ENCODE data around the gene TMEM266.
A peak's percentile ranks its signal among the peaks of the same experiment; 100 is the strongest.
"Not testable (repeated sequence)": the region's sequence is repeated elsewhere in the genome, so short reads cannot be mapped to it uniquely, and the experiment has no call there.

Gene TMEM266, protein sequence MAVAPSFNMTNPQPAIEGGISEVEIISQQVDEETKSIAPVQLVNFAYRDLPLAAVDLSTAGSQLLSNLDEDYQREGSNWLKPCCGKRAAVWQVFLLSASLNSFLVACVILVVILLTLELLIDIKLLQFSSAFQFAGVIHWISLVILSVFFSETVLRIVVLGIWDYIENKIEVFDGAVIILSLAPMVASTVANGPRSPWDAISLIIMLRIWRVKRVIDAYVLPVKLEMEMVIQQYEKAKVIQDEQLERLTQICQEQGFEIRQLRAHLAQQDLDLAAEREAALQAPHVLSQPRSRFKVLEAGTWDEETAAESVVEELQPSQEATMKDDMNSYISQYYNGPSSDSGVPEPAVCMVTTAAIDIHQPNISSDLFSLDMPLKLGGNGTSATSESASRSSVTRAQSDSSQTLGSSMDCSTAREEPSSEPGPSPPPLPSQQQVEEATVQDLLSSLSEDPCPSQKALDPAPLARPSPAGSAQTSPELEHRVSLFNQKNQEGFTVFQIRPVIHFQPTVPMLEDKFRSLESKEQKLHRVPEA

DNA sequence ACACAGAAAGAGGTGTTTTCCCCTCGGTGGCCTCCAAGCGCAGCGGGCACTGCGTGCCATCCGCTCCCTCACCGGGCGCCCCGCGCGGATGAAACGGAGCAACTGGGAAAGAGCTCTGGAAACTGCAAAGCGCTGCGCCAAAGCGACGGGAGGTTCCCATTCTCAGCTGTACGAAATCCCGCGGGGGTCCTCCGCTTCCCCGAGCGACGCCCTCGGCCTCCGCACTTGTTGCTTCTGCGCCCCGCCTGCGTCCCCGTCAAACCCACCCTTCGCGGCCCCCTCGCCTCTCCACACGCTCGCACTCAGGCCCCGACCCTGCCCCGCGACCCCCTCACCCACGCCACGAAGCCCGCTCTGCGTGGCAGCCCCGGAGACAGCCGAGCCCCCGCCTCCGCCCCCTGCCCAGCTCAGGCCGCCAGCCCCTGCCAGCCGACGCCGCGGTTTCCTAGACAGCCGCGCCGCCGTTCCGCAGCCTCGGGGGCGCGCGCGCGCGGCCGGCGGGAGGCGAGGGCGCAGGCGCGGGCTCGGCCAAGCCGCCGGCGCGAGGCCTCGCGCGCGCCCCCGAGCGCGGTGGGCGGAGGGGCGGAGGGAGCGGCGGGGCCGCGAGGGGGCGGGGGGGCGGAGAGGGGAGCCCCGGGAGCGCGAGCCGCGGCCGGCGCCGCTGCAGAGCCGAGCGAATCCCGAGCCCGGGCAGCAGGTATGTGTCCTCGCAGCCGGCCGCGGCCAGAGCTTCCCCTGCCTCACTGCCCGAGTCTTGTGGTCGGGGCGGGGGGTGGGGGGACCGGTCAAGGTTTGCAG is at the start of gene TMEM266:
Gene TMEM266, plus strand, starts transcription at position 666 of the 798 bp plus-strand sequence. CDS start 74,279 bp downstream, outside the sequence.
- DNase-seq (ENCODE audit: low read depth, low spot score) = peak; percentile 65

DNA sequence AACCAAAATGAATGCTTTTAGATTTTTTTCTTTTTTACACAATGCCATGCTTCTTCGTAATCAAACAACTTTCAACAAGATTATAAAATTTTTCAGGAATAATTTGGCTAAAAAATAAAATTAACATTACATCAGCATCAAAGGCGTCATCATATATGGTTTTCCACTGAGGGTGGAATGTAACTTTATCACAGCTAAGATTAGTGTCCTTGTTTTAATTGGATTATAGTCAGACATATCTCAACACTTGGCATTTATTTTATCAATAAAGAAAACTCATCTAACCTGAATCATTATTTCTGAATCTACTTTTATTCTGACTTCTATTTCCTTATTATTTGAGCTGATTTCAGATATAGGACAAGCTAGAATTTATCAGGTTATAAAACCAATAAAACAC is 49.2 kb upstream of the TMEM266 start:
- DNase-seq (ENCODE audit: low read depth, low spot score) = no peak

DNA sequence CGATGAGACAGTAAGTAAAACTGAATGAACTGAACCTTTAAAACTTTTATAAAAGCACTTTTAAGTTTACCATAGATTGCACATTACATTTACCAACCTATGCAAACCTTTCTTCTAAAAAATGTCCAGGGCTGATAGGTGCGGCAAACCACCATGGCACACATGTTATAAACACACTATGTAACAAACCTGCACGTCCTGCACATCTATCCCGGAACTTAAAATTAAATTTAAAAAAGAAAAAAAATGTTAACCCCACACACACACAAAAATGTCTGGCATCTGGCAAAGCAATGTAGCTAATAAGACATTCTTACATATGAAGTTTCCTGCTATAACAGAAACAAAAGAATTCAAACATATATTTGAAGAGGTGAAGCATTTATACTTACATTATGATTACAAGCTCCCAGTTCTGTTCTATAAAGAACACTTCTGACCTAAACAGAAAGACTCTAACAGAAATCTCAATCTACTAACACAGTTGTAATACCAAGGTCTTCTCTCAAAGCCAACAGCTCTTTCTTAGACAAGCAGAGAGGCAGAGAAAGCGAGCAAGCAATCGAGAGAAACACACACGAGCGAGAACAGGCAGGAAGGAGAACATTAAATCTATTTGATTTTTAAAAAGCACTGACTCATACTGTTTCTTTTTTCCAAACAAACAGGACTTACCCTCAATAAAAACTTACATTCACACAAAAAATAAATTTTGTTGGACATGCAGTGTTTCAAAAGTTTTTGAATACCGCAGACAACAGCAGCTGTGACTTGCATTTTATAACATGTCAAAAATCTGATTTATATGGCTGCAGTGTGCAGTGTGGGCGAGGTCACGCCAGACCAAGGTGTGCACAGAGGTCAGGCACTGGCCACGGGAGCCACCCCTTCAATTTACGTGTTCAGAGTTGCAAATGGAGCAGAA is 47.9 kb upstream of the TMEM266 start, which contains the start of gene NRG4:
Gene NRG4, minus strand, starts transcription at position 798 of the 925 bp plus-strand sequence. CDS start 1,194 bp downstream, outside the sequence.
- no peak for DNase-seq (ENCODE audit: low read depth, low spot score)

DNA sequence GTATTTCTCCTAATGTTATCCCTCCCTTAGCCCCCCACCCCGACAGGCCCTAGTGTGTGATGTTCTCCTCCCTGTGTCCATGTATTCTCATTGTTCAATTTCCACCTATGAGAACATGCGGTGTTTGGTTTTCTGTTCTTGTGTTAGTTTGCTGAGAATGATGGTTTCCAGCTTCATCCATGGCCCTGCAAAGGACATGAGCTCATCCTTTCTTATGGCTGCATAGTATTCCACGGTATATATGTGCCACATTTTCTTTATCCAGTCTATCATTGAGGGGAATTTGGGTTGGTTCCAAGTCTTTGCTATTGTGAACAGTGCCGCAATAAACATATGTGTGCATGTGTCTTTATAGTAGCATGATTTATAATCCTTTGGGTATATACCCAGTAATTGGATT is 46.3 kb upstream of the TMEM266 start:
- not testable (repeated sequence) for DNase-seq (ENCODE audit: low read depth, low spot score)

DNA sequence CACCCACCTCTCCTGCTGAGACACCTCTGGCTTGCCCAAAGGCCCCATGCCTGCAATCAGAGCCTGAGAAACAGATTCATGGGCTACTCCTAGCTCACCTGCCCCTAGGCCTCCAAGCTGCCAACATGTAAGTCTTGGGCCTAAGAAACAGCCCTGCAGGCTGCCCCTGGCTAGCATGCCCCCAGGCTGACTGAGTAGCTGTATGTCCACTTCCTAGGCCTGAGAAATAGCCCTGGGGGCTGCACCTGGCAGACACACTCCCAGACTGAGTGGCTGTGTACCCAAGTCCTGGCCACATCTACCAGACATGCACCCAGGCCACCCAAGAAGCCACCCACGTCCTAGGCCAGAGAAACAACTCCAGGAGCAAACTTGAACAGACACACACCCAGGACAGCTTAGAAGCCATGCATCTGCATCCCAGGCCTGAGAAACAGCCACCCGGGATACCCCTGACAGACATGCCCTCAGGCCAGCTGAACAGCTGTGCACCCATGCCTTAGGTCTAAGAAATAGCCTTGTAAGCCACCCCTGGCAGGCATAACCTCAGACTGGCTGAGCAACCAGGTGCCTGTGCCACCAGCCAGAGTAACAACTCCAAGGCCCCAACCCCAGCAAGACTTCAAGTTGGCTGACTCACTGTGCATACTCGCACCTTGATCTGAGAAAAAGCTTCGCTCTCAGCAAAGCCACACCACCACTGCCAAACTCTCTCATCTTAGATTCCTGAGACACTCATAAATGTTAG is 35.6 kb upstream of the TMEM266 start:
- peak; percentile 32 for DNase-seq (ENCODE audit: low read depth, low spot score)

DNA sequence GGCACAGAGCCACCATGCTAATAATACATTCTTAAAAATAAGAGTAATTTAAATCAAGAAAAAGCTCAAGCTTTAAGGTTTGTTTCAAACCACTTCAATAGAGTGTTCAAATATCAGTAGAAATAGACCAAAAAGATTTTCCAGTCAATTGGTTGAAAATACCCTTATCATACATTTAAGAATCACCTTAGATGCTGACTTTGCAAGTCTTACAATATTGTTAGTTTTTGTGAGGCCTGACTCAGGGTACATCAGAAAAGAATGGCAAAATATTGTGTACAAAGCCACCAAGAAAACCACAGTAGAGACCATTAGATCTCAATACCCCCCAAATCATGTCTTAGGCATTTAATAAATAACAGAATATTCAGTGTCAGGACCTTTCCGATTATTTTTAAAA is 27.7 kb upstream of the TMEM266 start:
- no peak for DNase-seq (ENCODE audit: low read depth, low spot score)

DNA sequence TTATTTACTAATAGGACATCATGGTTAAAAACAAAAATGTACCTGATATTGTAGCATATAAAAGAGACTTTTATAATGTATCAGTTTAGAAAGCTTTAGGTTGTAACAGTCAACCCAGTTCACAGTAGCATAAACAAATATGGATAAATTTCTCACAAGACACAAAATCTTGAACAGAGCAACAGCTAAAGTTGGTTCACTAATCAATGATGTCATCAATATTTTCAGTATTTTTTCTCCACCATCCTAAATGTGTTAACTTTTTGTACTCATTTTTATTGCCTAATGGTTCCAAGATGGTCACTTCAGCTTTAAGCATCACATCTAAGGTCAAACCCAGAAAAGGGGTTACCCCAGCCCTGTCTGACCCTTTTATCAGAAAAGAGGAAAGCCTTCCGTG is 26.3 kb upstream of the TMEM266 start:
- DNase-seq (ENCODE audit: low read depth, low spot score) = no peak

DNA sequence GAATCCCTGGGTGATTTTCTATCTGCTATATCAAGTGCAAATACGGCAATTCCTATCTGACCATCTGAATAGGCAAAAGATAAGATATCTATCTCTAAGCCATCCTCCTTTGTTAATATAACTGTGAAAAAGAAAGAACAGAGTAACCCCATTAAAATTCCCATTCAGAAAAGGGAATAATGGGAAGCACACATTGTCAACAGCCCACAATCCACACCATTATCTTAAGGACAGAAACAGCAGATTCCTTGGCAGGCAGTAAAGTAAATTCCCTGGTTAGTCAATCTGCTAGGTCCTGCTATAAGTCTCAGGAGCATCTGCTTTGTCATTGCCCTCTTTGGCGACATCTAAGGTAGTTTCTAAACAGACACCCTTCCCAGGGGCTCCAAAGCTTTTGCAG is 25.7 kb upstream of the TMEM266 start:
- no peak for DNase-seq (ENCODE audit: low read depth, low spot score)

DNA sequence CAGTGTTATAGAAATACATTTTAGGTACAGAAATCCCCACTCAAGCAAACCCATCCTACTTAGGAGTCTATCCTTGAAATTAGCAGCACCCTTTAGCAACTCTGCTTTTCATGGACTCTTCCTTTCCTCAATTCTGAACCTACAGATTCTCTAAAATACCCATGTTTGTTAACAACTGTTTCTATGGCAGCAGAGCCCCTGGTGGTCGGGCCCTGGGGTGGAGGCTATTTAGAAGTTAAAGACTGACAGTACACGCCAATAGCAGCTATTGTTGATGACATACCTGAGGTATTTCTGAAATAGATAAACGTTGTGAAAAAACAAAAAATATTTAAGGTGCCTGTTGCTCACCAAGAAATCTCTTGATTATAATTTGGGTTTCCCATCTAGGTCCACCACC is 24.2 kb upstream of the TMEM266 start:
- DNase-seq (ENCODE audit: low read depth, low spot score) = no peak

DNA sequence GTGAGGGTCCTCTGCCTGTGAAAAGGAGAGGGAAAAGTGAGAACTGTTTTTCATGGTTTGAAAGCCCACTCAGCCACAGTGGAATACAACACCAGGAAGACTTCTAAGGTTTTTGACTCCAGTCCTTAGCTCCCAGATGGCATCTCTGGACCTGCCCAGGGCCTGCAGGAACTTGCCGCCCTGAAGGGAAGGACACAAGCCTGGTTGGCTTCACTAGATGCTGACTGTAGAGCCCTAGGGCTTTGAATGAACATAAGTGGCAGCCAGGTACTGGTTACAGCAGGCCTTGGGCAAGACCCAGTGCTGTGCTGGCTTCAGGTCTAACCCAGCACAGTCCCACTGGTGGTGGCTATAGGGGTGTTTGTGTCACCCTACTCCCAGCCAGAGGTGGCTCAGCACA is 21.3 kb upstream of the TMEM266 start:
- DNase-seq (ENCODE audit: low read depth, low spot score) = no peak

DNA sequence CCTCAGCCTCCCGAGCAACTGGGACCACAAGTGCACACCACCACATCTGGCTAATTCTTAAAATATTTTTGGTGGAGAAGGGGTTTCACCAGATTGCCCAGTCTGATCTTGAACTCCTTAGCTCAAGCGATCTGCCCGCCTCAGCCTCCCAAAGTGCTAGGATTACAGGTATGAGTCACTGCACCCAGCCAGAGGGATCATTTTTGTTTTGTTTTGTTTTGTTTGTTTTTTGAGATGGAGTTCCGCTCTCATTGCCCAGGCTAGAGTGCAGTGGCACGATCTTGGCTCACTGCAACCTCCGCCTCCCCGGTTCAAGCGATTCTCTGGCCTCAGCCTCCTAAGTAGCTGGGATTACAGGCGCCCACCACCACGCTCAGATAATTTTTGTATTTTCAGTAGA is 5.6 kb upstream of the TMEM266 start:
- DNase-seq (ENCODE audit: low read depth, low spot score) = not testable (repeated sequence)

DNA sequence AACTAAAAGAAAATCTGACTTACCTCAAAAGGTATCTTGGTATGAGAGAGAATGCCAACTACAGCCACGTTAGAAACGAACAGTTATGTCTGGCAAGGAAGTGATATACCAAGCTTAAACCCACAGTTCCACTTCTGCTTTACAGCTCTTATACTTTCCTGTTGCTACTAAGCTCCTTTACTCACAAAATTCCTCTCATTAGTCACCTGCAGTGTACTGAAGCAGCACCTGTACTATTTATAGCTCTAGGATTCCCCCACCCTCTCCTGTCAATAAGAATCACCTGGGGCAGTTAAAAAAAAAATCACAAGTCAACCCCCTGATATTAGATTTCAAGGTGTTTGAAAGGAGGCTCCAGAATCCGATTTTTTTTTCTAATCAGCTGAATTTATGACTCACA is 2.9 kb upstream of the TMEM266 start:
- DNase-seq (ENCODE audit: low read depth, low spot score) = no peak

DNA sequence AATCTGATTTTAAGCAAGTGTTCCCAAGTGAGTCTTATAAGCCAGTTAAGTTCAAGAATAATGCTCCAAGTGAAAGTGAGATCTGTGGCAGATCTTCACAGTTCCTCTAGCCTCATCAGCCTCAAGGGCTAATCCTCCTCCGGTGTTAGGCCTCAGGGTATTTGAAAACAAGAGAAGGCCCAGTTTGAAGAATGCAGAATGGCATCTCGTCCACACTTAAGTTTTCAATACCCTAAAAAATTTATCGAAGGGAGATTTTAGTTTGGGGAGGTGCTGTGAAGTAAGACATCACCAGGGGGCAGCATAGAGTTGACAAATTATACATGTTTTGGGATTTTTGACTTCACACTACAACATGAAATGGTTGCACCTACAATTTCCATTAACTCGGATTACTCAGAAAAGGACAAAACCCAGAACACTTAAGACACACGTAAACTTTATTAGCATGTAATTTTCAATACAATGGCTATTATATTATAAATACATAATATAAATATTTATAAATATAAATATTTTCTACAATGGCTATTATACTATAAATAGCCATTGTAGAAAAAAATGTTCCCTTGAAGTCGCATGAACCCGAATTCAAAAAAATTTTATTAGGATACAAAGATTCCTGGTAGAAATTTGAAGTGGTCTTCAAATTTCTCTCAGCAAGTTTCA is 2.3 kb upstream of the TMEM266 start:
- DNase-seq (ENCODE audit: low read depth, low spot score) = no peak

DNA sequence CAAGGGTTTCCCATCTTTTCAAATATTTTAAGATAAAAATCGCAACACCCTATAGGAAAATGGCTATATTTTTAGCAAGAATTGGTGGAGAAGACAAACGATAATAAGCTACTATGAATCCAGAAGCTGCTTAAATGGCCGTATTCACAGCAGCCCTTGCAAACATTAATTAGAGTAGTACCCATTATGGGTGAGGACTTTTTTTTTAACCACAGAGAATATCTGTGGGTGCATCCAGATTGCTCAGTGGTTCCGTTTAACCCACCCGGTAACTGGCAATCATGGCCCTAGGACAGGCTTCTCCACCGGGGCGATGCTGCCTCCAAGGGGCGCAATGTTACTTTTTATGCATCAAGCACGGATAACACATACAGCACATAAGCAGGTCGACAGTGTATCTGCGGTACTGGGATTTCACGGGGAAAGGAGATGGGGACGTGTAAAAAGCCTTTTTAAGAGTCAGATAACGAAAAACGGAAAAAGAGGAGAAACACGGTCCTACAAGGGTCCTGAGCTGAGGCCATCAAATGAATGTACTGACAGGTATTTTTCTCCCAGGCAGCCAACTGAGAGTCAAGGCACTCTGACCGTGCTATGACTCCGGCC is 968 bp upstream of the TMEM266 start:
- DNase-seq (ENCODE audit: low read depth, low spot score) = peak; percentile 41

DNA sequence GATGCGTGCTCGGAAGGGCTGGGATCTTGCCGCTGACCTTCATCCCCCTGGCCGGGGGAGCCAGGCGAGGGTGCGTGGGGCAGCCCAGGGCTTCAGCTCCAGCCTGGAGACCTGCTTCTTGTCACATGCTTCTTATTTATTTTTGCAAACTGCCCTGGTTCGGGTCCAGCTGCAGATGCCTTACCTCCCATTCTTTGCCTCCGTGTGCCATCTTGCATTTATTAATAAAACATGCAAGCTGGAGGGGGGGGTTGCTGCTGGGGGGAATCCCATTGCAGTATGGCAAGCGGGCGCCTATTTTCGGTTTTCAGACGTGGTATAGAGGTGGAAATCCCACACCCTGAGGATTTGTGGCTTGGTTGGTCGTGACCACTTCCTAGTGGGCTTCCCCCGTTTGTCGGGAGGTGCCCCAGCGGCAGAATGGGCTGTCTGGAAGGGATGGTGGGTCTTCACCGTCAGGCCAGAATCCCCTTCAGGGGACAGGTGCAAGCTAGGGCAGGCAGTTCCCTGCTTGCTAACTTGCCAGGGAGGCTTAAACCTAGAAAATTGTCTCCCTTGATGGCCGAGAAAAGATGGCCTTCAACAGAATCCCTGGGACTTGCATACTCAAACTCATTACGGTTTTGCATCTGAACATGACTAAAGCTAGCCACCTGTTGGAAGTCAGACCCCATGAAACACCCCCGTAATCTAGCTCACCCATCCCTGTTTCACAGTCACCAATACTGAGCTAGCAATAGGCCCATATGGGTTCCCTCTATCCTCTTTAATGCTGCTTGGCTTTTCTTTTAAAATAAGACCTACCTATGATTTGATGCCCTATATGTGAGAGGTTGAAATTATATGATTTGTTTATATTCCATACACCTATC is 569 bp downstream of the TMEM266 start:
- peak; percentile 38 for DNase-seq (ENCODE audit: low read depth, low spot score)

DNA sequence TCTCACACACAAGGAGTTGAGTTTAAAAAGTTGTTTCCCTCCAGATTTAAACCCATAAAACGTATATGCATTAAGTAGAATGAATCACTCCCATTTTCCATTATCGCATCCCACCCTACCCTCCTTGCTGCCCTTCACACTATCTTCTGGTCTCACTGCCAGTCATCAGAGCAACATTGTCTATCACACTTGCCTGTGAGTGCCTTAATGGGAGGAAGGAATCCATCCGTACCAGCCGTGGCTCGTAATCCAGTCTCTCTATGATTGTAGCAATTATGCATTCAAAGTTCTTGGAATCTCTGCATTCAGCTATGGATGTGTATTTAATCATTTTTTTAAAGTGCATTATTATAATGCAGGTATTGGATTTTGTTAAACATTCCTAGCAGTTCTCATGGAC is 1.9 kb downstream of the TMEM266 start:
- no peak for DNase-seq (ENCODE audit: low read depth, low spot score)

DNA sequence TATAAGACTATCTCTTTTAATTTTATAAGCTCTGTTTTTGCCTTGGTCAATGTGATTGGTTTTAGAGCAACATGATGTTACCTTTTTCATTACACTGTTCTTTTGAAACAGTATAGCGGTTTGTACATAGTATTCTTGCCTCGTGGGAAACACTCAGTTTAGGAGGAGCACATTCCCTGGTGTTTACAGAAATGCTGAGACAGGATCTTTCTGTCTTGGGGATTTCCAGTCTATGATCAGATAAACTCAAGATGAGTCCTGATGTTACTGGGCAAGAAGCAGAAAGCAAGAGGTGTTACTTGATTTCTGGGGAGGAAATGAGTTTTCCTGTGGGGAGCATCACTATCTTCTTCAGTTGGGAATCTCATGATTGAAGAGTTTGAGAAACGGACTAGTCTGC is 2.5 kb downstream of the TMEM266 start:
- no peak for DNase-seq (ENCODE audit: low read depth, low spot score)

DNA sequence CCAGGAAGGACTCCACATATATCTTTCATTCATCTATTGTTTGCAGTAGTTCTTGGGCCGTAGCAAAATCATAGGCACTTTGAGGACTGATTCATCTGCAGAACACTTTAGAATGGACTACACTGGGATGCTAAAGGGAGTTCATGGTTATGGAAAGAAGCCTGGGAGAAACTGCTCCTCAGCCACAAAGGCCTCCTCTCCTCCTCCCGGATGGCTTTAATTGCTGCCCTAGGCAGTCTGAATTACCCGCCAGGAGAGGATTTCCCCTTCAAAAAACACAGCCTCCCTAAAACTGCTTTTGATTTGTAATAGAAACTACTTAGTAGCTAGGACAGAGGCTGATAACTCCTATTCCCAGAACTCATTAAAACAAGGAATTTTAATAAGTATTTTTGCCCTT is 4.6 kb downstream of the TMEM266 start:
- DNase-seq (ENCODE audit: low read depth, low spot score) = peak; percentile 36

DNA sequence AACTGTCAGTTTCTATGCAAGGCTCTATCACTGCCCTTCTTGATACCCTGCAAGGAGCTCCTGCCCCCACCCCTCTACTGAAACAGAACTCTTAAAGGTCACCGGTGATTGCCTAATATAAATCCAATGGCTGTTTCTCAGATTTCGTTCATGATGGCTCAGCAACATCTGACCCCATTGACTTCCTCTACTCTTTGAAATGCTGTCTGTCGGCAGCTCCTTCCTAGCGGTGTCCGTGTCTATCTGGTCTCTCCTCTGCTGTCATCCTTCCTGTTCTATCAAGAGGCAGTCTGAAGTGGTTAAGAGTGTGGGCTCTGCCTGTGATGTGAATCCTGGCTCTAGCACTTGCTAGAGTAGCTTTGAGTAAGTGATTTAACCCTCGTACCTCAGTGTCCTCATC is 5.5 kb downstream of the TMEM266 start:
- DNase-seq (ENCODE audit: low read depth, low spot score) = peak; percentile 4
